K562 (cell line): ENCODE measurements around the gene MRTFB. TPM values are rescaled to one million over a fixed set of nuclear protein-coding genes. Genes with fewer than 3 reads are reported as not detected.
A peak's percentile ranks its signal among the peaks of the same experiment; 100 is the strongest.

Source experiments
- E4F1 ChIP-seq: fragments of 250-450 bp; sonication (Bioruptor Pico); IDR thresholded peaks from 2 replicates; pipeline ENCODE4 v1.5.0; 2021; ENCODE audit warnings: mild to moderate bottlenecking, borderline replicate concordance
- ELF2 ChIP-seq: fragments of 250-450 bp; sonication (Bioruptor Pico); IDR thresholded peaks from 2 replicates; pipeline ENCODE4 v1.5.0; 2021; ENCODE audit warnings: mild to moderate bottlenecking
- FUS ChIP-seq: fragments of 200-400 bp; formaldehyde crosslinking; optimal IDR thresholded peaks from 2 replicates; pipeline ENCODE3; 2017; ENCODE audit warnings: low read depth, low read length
- KDM1A ChIP-seq, 2 experiments: fragments of 450-650 bp; IDR thresholded peaks; 2 replicates each; pipeline ENCODE4 v1.6.1; 2016; ENCODE audit warnings: mild to moderate bottlenecking in 2 of 2
- MEIS2 ChIP-seq: fragments of 450-650 bp; IDR thresholded peaks from 2 replicates; pipeline ENCODE4 v1.6.1; 2014; ENCODE audit warnings: mild to moderate bottlenecking; ENCODE audit not compliant: partially characterized antibody
- NFE2L1 ChIP-seq: fragments of 450-650 bp; IDR thresholded peaks from 2 replicates; pipeline ENCODE4 v1.6.1; 2016; ENCODE audit warnings: missing genetic modification characterization, low read depth, mild to moderate bottlenecking, missing compliant biosample characterization, moderate library complexity, borderline replicate concordance
- PBX2 ChIP-seq, 2 experiments: IDR thresholded peaks in 1 of 2; conservative IDR thresholded peaks in 1 of 2; 2 replicates each; pipeline ENCODE4 v1.6.1; 2016; ENCODE audit warnings: low read depth in 2 of 2, mild to moderate bottlenecking in 1 of 2, missing compliant biosample characterization in 1 of 2, missing genetic modification characterization in 1 of 2, moderate library complexity in 1 of 2
- PKNOX1 ChIP-seq: fragments of 450-650 bp; IDR thresholded peaks from 2 replicates; pipeline ENCODE4 v1.6.1; 2016
- PPARD ChIP-seq: fragments of 250-450 bp; sonication (Bioruptor Pico); IDR thresholded peaks from 2 replicates; pipeline ENCODE4 v1.8.0; 2022; ENCODE audit warnings: inconsistent platforms, mild to moderate bottlenecking, moderate library complexity
- RREB1 ChIP-seq: fragments of 250-450 bp; sonication (Bioruptor Pico); IDR thresholded peaks from 2 replicates; pipeline ENCODE4 v1.4.0; 2020
- SMARCA5 ChIP-seq: fragments of 450-650 bp; IDR thresholded peaks from 2 replicates; pipeline ENCODE4 v1.6.1; 2016
- SREBF1 ChIP-seq: fragments of 150-350 bp; IDR thresholded peaks from 2 replicates; pipeline ENCODE4 v1.6.1; 2014; ENCODE audit warnings: antibody characterized with exemption, low read depth, low read length, borderline replicate concordance
- TEAD1 ChIP-seq, 2 experiments: fragments of 450-650 bp in 1 of 2; sonication (generic) in 1 of 2; formaldehyde crosslinking; IDR thresholded peaks; 2 replicates each; pipeline versions ENCODE4 v1.4.0 to v1.8.0; 2020 to 2022; ENCODE audit warnings: mild to moderate bottlenecking in 2 of 2, missing genetic modification reagents in 1 of 2
- ZNF263 ChIP-seq: sonication (generic); formaldehyde crosslinking; IDR thresholded peaks from 2 replicates; pipeline ENCODE4 v1.8.0; 2022; ENCODE audit warnings: mild to moderate bottlenecking, missing genetic modification reagents, borderline replicate concordance
- polyA plus RNA-seq, 8 experiments: library from polyadenylated mRNA; depleted of rRNA in 4 of 8; stranded (reverse) in 5 of 8; unstranded in 3 of 8; fragments of >200 nt; fragmentation: Nextera tagmentation in 2 of 8; fragmentation: Illumina TruSeq in 1 of 8; extraction: Ambion mirVana in 2 of 8; extraction: Trizol in 1 of 8; gene quantifications; 2 replicates each; pipeline versions ENCODE4 v1.2.1 to v1.2.3, GENCODE V29; 2011 to 2014; ENCODE audit warnings: inconsistent platforms in 1 of 8, missing spikeins in 1 of 8
- total RNA-seq, 7 experiments: library from RNA; depleted of rRNA in 6 of 7; stranded (reverse); fragments of >200 nt in 6 of 7; fragmentation: Illumina TruSeq in 2 of 7; extraction: Trizol in 2 of 7; gene quantifications; 2 replicates each; pipeline versions ENCODE4 v1.2.1 to v1.2.3, GENCODE V29; 2011 to 2021; ENCODE audit warnings: low replicate concordance in 1 of 7

Gene MRTFB
- total and polyA plus RNA-seq, 9 of the 15 experiments (the other 6 are each of a cell fraction or from before 2014, with no cell fraction given), result 2.2 to 12.7 (median 7.0) TPM

GRCh38 chr16:14087590-14088154 is 16.6 kb downstream of the MRTFB start (continued):
- TF ChIP-seq E4F1 (no peak), RREB1 (no peak), PBX2 (CRISPR knock-in tag; IDR thresholded peaks at IDR 0.05; ENCODE audit: low read depth) (no peak), PBX2 (tag; conservative IDR thresholded peaks at IDR 0.05; ENCODE audit: low read depth) (0 out of 2 replicates have a peak, but pooled peaks have one; percentile 18), PPARD (no peak), ZNF263 (no peak), SMARCA5 (no peak), NFE2L1 (tag) (no peak), KDM1A (IDR thresholded peaks at IDR 0.05) (no peak), TEAD1 (CRISPR knock-in tag; IDR thresholded peaks at IDR 0.05) (no peak), SREBF1 (no peak), ELF2 (CRISPR knock-in tag) (no peak), PKNOX1 (peak; percentile 56; the same call in 1 of the 2 replicates), FUS (no peak), MEIS2 (peak; percentile 64)
